Peyer's patch (tissue), 4 donors: ENCODE results near the gene PCDHB7. TPM values are rescaled to one million over a fixed set of nuclear protein-coding genes. Genes with fewer than 3 reads are reported as not detected.
"Not testable (repeated sequence)": the region's sequence is repeated elsewhere in the genome, so short reads cannot be mapped to it uniquely, and the experiment has no call there.

Experiments
- DNase-seq, 3 donors: peaks; one replicate each; pipeline ENCODE4 v3.0.0-alpha.2; 2017 to 2019
- H3K27ac ChIP-seq, 4 donors: fragments of 200-600 bp; sonication (generic); one replicate each; pipeline ENCODE4 v1.5.1; 2016 to 2019
- H3K27me3 ChIP-seq, 2 donors: fragments of 200-600 bp; sonication (generic); one replicate each; pipeline ENCODE4 v1.5.1; 2019
- H3K36me3 ChIP-seq, 3 donors: fragments of 200-600 bp; sonication (generic); one replicate each; pipeline ENCODE4 v1.5.1; 2016 to 2019
- H3K4me1 ChIP-seq, 4 donors: fragments of 200-600 bp; sonication (generic); one replicate each; pipeline ENCODE4 v1.5.1; 2016 to 2019
- H3K4me3 ChIP-seq, 4 donors: fragments of 200-600 bp; sonication (generic); 1 replicate in 3 of 4; 2 replicates in 1 of 4; pipeline ENCODE4 v1.5.1; 2016 to 2019; ENCODE audit warnings: mild to moderate bottlenecking in 1 of 4
- H3K9me3 ChIP-seq, 4 donors: fragments of 200-600 bp; sonication (generic); one replicate each; pipeline ENCODE4 v1.5.1; 2016 to 2019; ENCODE audit warnings: mild to moderate bottlenecking in 1 of 4
- CTCF ChIP-seq, 6 experiments: fragments of 450-650 bp in 4 of 6; fragments of 200-600 bp in 2 of 6; sonication (generic) in 1 of 6; IDR thresholded peaks; one replicate each; pipeline ENCODE4 v1.5.1; 2017 to 2019; ENCODE audit warnings: antibody characterized with exemption in 6 of 6, mild to moderate bottlenecking in 3 of 6, moderate library complexity in 1 of 6
- POLR2A ChIP-seq, 2 donors: fragments of 450-650 bp; IDR thresholded peaks; one replicate each; pipeline ENCODE4 v1.5.1; 2017; ENCODE audit warnings: antibody characterized with exemption in 2 of 2, mild to moderate bottlenecking in 2 of 2, moderate library complexity in 2 of 2
- total RNA-seq, 4 donors: library from RNA; depleted of rRNA; stranded (reverse); fragments of >200 nt; gene quantifications; one replicate each; pipeline ENCODE4 v1.1.0, GENCODE V29; 2016

The PCDHB7 gene
- under 1 TPM in 2 of 4 donors, not detected in 2; 0.53 to 0.54 TPM for total RNA-seq

- Histone ChIP-seq H3K36me3 (no peaks in the 10 kb centered on the region), H3K4me3 (no peak within 1 kb of the TSS), H3K9me3 (peaks cover 0 to 16% (median 3%) of the 10 kb centered on the region in 4 donors), H3K4me1 (no peaks in the 10 kb centered on the region), H3K27me3 (no peaks in the 10 kb centered on the region), H3K27ac (no peak within 1 kb of the TSS)
- no peak for DNase-seq
- TF ChIP-seq CTCF (IDR thresholded peaks at IDR 0.05) (peak in 2 of 6 experiments; percentile 12 to 17), POLR2A (IDR thresholded peaks at IDR 0.05) (no peak)
These were observed at the start of gene PCDHB7 for GRCh38 chr5:141172381-141173204. Gene PCDHB7, plus strand, starts transcription at chr5:141172644. Its CDS starts 192 bp downstream, at chr5:141172836.

- H3K36me3 ChIP-seq, DNase-seq, H3K27ac ChIP-seq, H3K27me3 ChIP-seq, H3K4me3 ChIP-seq, H3K4me1 ChIP-seq: not testable (repeated sequence)
- H3K9me3 ChIP-seq = peaks cover 0 to 11% (median 0%) of the 10 kb centered on the region in 4 donors
These were observed 48.9 kb upstream of the PCDHB7 start for GRCh38 chr5:141123396-141124135.

- no peaks in the 10 kb centered on the region for H3K4me1 ChIP-seq
- peaks cover 0 to 6% (median 0%) of the 10 kb centered on the region in 4 donors for H3K9me3 ChIP-seq
- no peak for TF ChIP-seq CTCF (IDR thresholded peaks at IDR 0.05)
- no peak for TF ChIP-seq POLR2A (IDR thresholded peaks at IDR 0.05)
- no peak overlapping the region for H3K4me3 ChIP-seq
- H3K27me3 ChIP-seq = no peaks in the 10 kb centered on the region
- no peaks in the 10 kb centered on the region for H3K36me3 ChIP-seq
- H3K27ac ChIP-seq = no peak overlapping the region
- DNase-seq = no peak
These were observed 45.1 kb upstream of the PCDHB7 start for GRCh38 chr5:141127305-141127704.

GRCh38 chr5:141135030-141135717 is 37.3 kb upstream of the PCDHB7 start, which contains the start of gene PCDHB5:
Gene PCDHB5, plus strand, starts transcription at chr5:141135206. Its CDS starts 229 bp downstream, at chr5:141135435.
- no peak for DNase-seq
- no peaks in the 10 kb centered on the region for H3K27me3 ChIP-seq
- no peaks in the 10 kb centered on the region for H3K36me3 ChIP-seq
- H3K27ac ChIP-seq = no peak within 1 kb of the TSS
- H3K9me3 ChIP-seq = peaks cover 0 to 38% (median 0%) of the 10 kb centered on the region in 4 donors
- H3K4me3 ChIP-seq = peak within 1 kb of the TSS in 1 of 4 donors; percentile 8
- H3K4me1 ChIP-seq = no peaks in the 10 kb centered on the region
- TF ChIP-seq CTCF (IDR thresholded peaks at IDR 0.05) = no peak
- no peak for TF ChIP-seq POLR2A (IDR thresholded peaks at IDR 0.05)

GRCh38 chr5:141135718-141136266 is 36.7 kb upstream of the PCDHB7 start:
- Histone ChIP-seq H3K27ac (no peak overlapping the region), H3K9me3 (peaks cover 0 to 38% (median 0%) of the 10 kb centered on the region in 4 donors)
- no peak for TF ChIP-seq CTCF (IDR thresholded peaks at IDR 0.05)
- no peak for TF ChIP-seq POLR2A (IDR thresholded peaks at IDR 0.05)

GRCh38 chr5:141137346-141137745 is 35.1 kb upstream of the PCDHB7 start:
- H3K4me1 ChIP-seq, H3K27me3 ChIP-seq, H3K36me3 ChIP-seq, H3K27ac ChIP-seq, H3K4me3 ChIP-seq, DNase-seq: not testable (repeated sequence)
- H3K9me3 ChIP-seq = peaks cover 0 to 38% (median 0%) of the 10 kb centered on the region in 4 donors

More at GRCh38 chr5:141135718-141136266, 36.7 kb upstream of the PCDHB7 start:
- DNase-seq = no peak
- Histone ChIP-seq H3K27me3 (no peaks in the 10 kb centered on the region), H3K4me1 (no peaks in the 10 kb centered on the region), H3K4me3 (peak overlapping the region in 1 of 4 donors; percentile 8), H3K36me3 (no peaks in the 10 kb centered on the region)
